Thyroid gland (tissue), 4 donors: ENCODE measurements around the gene REXO1. TPM values are rescaled to one million over a fixed set of nuclear protein-coding genes. Genes with fewer than 3 reads are reported as not detected.
A peak's percentile ranks its signal among the peaks of the same experiment; 100 is the strongest.

Experiments
- DNase-seq, 2 donors: peaks; one replicate each; pipeline ENCODE4 v3.0.0-alpha.2; 2019
- H3K27ac ChIP-seq, 3 donors: fragments of 200-600 bp; sonication (generic); 1 replicate in 2 of 3; 2 replicates in 1 of 3; pipeline ENCODE4 v1.5.1; 2016 to 2019; ENCODE audit warnings: mild to moderate bottlenecking in 1 of 3, moderate library complexity in 1 of 3
- H3K27me3 ChIP-seq: fragments of 200-600 bp; sonication (generic); one replicate; pipeline ENCODE4 v1.5.1; 2019
- H3K36me3 ChIP-seq, 2 donors: fragments of 200-600 bp; sonication (generic); one replicate each; pipeline ENCODE4 v1.5.1; 2016 to 2019
- H3K4me1 ChIP-seq, 2 donors: fragments of 200-600 bp; sonication (generic); one replicate each; pipeline ENCODE4 v1.5.1; 2017 to 2019
- H3K4me3 ChIP-seq, 3 donors: fragments of 200-600 bp; sonication (generic); replicated peaks in 1 of 3; 1 replicate in 2 of 3; 2 replicates in 1 of 3; pipeline ENCODE4 v1.5.1; 2016; ENCODE audit warnings: mild to moderate bottlenecking in 1 of 3
- H3K9me3 ChIP-seq: fragments of 200-600 bp; sonication (generic); one replicate; pipeline ENCODE4 v1.5.1; 2017
- POLR2A ChIP-seq, 2 donors: fragments of 450-650 bp; IDR thresholded peaks; one replicate each; pipeline ENCODE4 v1.6.1; 2017; ENCODE audit warnings: antibody characterized with exemption in 2 of 2, mild to moderate bottlenecking in 2 of 2, moderate library complexity in 1 of 2
- WGBS, 2 donors: methylation state at CpG; one replicate each; pipeline ENCODE4 v1.1.5; 2017; 5-methylcytosine and 5-hydroxymethylcytosine counted together
- intact Hi-C: fragments of 100-400 bp; cut with DNase I; formaldehyde crosslinking; loops from one replicate; pipeline ENCODE4 v1.15.1; 2023
- total RNA-seq, 4 donors: library from RNA; depleted of rRNA; stranded (reverse); fragments of >200 nt; gene quantifications; one replicate each; pipeline ENCODE4 v1.2.3, GENCODE V29; 2016
- TF ChIP-seq, protein P1 (sequence below), 6 experiments: fragments of 200-600 bp in 3 of 6; fragments of 450-650 bp in 3 of 6; sonication (generic) in 3 of 6; IDR thresholded peaks; one replicate each; pipeline ENCODE4 v1.5.1; 2016 to 2019; ENCODE audit warnings: antibody characterized with exemption in 6 of 6, mild to moderate bottlenecking in 2 of 6, inconsistent platforms in 1 of 6, moderate library complexity in 1 of 6

REXO1 gene
- total RNA-seq, 4 donors from 2014 or later, result 14.0 to 21.8 (median 17.2) TPM

DNA sequence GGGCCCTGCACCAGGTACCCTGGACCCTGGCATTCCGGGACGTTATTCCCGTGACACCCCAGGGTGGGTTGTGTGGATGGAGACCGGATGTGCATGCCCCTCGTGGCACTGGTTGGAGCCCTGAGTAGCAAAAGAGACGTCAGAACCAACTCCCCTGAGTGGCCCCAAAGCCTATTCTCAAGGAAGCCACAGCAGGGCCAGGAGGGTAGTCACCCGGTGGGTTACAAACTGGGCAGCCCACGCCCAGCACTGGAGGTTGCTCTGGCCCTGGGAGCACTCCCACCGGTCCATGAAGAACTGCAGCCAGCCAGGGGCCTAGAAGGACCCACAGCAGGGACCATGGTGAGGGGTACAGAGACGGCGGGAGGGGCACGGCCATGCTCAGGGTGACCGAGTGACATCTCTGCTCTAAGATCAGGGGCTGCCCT is 7.6 kb upstream of the REXO1 start:
- intact Hi-C loops, result no loop called here
- TF ChIP-seq POLR2A (IDR thresholded peaks at IDR 0.05), result no peak
- TF ChIP-seq, protein P1, sequence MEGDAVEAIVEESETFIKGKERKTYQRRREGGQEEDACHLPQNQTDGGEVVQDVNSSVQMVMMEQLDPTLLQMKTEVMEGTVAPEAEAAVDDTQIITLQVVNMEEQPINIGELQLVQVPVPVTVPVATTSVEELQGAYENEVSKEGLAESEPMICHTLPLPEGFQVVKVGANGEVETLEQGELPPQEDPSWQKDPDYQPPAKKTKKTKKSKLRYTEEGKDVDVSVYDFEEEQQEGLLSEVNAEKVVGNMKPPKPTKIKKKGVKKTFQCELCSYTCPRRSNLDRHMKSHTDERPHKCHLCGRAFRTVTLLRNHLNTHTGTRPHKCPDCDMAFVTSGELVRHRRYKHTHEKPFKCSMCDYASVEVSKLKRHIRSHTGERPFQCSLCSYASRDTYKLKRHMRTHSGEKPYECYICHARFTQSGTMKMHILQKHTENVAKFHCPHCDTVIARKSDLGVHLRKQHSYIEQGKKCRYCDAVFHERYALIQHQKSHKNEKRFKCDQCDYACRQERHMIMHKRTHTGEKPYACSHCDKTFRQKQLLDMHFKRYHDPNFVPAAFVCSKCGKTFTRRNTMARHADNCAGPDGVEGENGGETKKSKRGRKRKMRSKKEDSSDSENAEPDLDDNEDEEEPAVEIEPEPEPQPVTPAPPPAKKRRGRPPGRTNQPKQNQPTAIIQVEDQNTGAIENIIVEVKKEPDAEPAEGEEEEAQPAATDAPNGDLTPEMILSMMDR (IDR thresholded peaks at IDR 0.05), result no peak
- no peaks in the 10 kb centered on the region for H3K36me3 ChIP-seq
- DNase-seq, result no peak
- H3K27me3 ChIP-seq, result no peaks in the 10 kb centered on the region
- peaks cover 23 to 52% of the 10 kb centered on the region in 2 donors for H3K4me1 ChIP-seq
- H3K27ac ChIP-seq, result peak overlapping the region; percentile 74 to 78 (median 78)
- no peak overlapping the region for H3K4me3 ChIP-seq
- no peaks in the 10 kb centered on the region for H3K9me3 ChIP-seq
- 46 to 75% methylated on average over 8 to 13 of the region's 13 CpGs for WGBS, 2 donors

- intact Hi-C loops, result no loop called here
These were observed 7.0 kb upstream of the REXO1 start for GRCh38 chr19:1855040-1855827.

DNA sequence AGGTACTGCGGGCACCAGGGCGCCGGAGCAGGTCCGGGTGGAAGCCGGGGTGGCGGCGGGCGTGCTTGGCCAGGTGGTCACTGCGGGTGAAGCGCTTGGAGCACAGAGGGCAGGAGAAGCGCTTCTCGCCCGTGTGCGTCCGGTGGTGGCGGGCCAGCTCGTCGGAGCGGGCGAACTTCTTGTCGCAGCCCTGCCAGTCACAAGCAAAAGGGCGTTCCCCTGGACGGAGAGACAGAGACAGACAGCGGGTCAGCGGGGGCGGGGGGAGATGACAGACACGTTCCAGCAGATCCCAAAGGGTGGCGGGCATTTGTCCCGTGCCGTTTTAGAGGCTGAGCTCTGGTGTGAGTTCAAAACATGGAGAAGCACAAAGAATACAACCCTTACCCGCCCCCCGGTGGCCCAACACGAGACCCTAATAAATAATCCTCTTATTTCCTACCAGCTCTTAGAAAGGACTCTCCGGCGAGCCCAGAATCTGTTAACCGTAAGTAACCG is 6.3 kb upstream of the REXO1 start:
- intact Hi-C loops, result no loop called here
- Histone ChIP-seq H3K27ac (peak overlapping the region in 2 of 3 donors; percentile 26 to 49), H3K9me3 (no peaks in the 10 kb centered on the region), H3K4me1 (peaks cover 13 to 40% of the 10 kb centered on the region in 2 donors), H3K27me3 (no peaks in the 10 kb centered on the region), H3K36me3 (no peaks in the 10 kb centered on the region), H3K4me3 (no peak overlapping the region)
- WGBS, 2 donors, result 83 to 88% methylated on average over 29 to 35 of the region's 37 CpGs
- no peak for TF ChIP-seq POLR2A (IDR thresholded peaks at IDR 0.05)
- TF ChIP-seq, protein P1 (IDR thresholded peaks at IDR 0.05), result no peak
- no peak for DNase-seq

More at GRCh38 chr19:1855040-1855827, 7.0 kb upstream of the REXO1 start:
- TF ChIP-seq, protein P1 (IDR thresholded peaks at IDR 0.05), result no peak
- TF ChIP-seq POLR2A (IDR thresholded peaks at IDR 0.05), result peak in 1 of 2 donors; percentile 49
- Histone ChIP-seq H3K4me1 (peaks cover 20 to 46% of the 10 kb centered on the region in 2 donors), H3K36me3 (no peaks in the 10 kb centered on the region), H3K27ac (peak overlapping the region; percentile 74 to 78 (median 78)), H3K9me3 (no peaks in the 10 kb centered on the region), H3K27me3 (no peaks in the 10 kb centered on the region), H3K4me3 (no peak overlapping the region)
- DNase-seq, result peak; percentile 59 to 62
- 53 to 71% methylated on average over 12 to 13 of the region's 33 CpGs for WGBS, 2 donors

GRCh38 chr19:1854039-1854541 is 5.8 kb upstream of the REXO1 start:
- no peak overlapping the region for H3K27ac ChIP-seq

More at GRCh38 chr19:1854039-1854541, 5.8 kb upstream of the REXO1 start:
- H3K4me3 ChIP-seq, result no peak overlapping the region
- no peak for DNase-seq
- no peaks in the 10 kb centered on the region for H3K27me3 ChIP-seq
- H3K36me3 ChIP-seq, result no peaks in the 10 kb centered on the region
- TF ChIP-seq POLR2A (IDR thresholded peaks at IDR 0.05), result no peak
- TF ChIP-seq, protein P1 (IDR thresholded peaks at IDR 0.05), result no peak
- H3K4me1 ChIP-seq, result peaks cover 12 to 37% of the 10 kb centered on the region in 2 donors
- 85 to 91% methylated on average over 4 to 12 of the region's 16 CpGs for WGBS, 2 donors
- intact Hi-C loops, result no loop called here
- H3K9me3 ChIP-seq, result no peaks in the 10 kb centered on the region
